Tibial artery (tissue), 4 donors: ENCODE measurements around the gene TUBB4A.
"Not testable (repeated sequence)": the region's sequence is repeated elsewhere in the genome, so short reads cannot be mapped to it uniquely, and the experiment has no call there.

Experiments used
- DNase-seq, 2 donors: peaks; one replicate each; pipeline ENCODE4 v3.0.0-alpha.2; 2019
- H3K27ac ChIP-seq, 2 donors: fragments of 200-600 bp; sonication (generic) in 1 of 2; 1 replicate in 1 of 2; 2 replicates in 1 of 2; pipeline ENCODE4 v1.5.1; 2018 to 2019; ENCODE audit warnings: mild to moderate bottlenecking in 1 of 2
- H3K27me3 ChIP-seq, 2 donors: fragments of 200-600 bp; sonication (generic) in 1 of 2; one replicate each; pipeline versions ENCODE4 v1.5.1 to v1.6.0; 2016 to 2019
- H3K36me3 ChIP-seq, 3 donors: fragments of 200-600 bp; sonication (generic) in 2 of 3; one replicate each; pipeline ENCODE4 v1.5.1; 2016 to 2019; ENCODE audit warnings: mild to moderate bottlenecking in 2 of 3
- H3K4me1 ChIP-seq, 4 donors: fragments of 200-600 bp; sonication (generic) in 2 of 4; 1 replicate in 3 of 4; 2 replicates in 1 of 4; pipeline ENCODE4 v1.5.1; 2016 to 2019
- H3K4me3 ChIP-seq, 2 donors: fragments of 200-600 bp; sonication (generic) in 1 of 2; 1 replicate in 1 of 2; 2 replicates in 1 of 2; pipeline ENCODE4 v1.5.1; 2018 to 2019; ENCODE audit warnings: mild to moderate bottlenecking in 2 of 2
- H3K9me3 ChIP-seq, 3 donors: fragments of 200-600 bp; sonication (generic) in 1 of 3; one replicate each; pipeline ENCODE4 v1.5.1; 2016 to 2019
- intact Hi-C: fragments of 100-400 bp; cut with DNase I; formaldehyde crosslinking; loops from one replicate; pipeline ENCODE4 v1.15.0; 2023; ENCODE audit warnings: low total_unique reads
- TF ChIP-seq, protein P1 (sequence below), 2 experiments: fragments of 200-600 bp in 1 of 2; fragments of 450-650 bp in 1 of 2; IDR thresholded peaks; one replicate each; pipeline ENCODE4 v1.5.1; 2017 to 2019; ENCODE audit warnings: antibody characterized with exemption in 2 of 2, mild to moderate bottlenecking in 1 of 2, moderate library complexity in 1 of 2

The TUBB4A gene

DNA sequence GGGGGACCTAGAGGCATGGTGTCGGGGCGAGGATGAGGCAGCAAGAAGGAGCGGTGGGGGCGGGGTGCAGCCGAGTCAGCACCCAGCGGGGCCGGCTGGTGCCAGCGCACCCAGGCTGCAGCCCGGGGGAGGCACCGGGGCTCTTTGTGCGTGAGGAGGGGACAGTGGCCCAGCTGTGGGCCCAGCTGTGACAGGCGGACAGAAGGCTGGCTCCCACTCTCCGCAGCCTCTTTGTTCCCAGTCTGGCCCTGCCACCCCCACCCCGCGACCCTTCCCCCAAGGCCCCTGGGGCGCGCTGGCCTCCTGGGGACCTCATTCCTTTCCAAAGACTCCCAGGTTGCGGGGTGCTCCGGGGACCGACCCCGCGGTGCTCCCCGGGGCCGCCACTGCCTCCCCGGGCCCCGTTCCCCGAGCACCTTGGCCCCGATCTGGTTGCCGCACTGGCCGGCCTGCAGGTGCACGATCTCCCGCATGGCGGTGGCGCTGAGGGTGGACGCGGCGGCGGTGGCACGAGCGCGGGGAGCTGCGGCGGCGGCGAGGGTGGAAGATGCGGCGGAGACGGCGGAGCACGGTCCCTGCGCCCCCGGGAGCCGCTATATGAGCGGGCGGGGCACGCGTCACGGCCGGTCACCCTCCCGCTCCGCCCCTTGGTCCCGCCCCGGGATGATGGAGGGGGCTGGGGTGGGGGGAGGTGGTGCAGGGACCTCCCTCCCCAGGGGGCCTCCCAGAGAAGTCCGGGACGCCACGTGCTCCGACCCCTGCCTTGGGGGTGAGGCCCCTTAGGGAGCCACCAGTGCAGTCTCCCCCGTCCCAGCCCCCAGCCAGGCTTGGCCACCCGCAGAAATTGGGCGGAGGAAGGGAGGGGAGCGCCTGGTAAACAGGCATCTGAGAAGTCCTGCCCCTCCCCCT is at the start of gene TUBB4A:
TSS of gene TUBB4A (minus strand) at position 570 of the 909 bp plus-strand sequence. CDS start at position 473, 97 bp downstream.
- H3K27ac ChIP-seq = no peak within 1 kb of the TSS
- no peaks in the 10 kb centered on the region for H3K36me3 ChIP-seq
- H3K9me3 ChIP-seq = no peaks in the 10 kb centered on the region
- H3K4me3 ChIP-seq = peak within 1 kb of the TSS; percentile 19 to 30
- no peak for DNase-seq
- intact Hi-C loops = no loop called here
- H3K27me3 ChIP-seq = peaks cover 0 to 57% of the 10 kb centered on the region in 2 donors
- H3K4me1 ChIP-seq = peaks cover 0 to 14% (median 9%) of the 10 kb centered on the region in 4 donors
- TF ChIP-seq, protein P1, sequence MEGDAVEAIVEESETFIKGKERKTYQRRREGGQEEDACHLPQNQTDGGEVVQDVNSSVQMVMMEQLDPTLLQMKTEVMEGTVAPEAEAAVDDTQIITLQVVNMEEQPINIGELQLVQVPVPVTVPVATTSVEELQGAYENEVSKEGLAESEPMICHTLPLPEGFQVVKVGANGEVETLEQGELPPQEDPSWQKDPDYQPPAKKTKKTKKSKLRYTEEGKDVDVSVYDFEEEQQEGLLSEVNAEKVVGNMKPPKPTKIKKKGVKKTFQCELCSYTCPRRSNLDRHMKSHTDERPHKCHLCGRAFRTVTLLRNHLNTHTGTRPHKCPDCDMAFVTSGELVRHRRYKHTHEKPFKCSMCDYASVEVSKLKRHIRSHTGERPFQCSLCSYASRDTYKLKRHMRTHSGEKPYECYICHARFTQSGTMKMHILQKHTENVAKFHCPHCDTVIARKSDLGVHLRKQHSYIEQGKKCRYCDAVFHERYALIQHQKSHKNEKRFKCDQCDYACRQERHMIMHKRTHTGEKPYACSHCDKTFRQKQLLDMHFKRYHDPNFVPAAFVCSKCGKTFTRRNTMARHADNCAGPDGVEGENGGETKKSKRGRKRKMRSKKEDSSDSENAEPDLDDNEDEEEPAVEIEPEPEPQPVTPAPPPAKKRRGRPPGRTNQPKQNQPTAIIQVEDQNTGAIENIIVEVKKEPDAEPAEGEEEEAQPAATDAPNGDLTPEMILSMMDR (IDR thresholded peaks at IDR 0.05) = no peak

GRCh38 chr19:6551091-6551490 is 49.0 kb upstream of the TUBB4A start:
- no peak for DNase-seq
- intact Hi-C loops = no loop called here
- Histone ChIP-seq H3K36me3 (no peaks in the 10 kb centered on the region), H3K4me1 (no peaks in the 10 kb centered on the region), H3K27ac (no peak overlapping the region), H3K9me3 (no peaks in the 10 kb centered on the region), H3K4me3 (no peak overlapping the region), H3K27me3 (peaks cover 0 to 10% of the 10 kb centered on the region in 2 donors)
- TF ChIP-seq, protein P1 (IDR thresholded peaks at IDR 0.05) = no peak

DNA sequence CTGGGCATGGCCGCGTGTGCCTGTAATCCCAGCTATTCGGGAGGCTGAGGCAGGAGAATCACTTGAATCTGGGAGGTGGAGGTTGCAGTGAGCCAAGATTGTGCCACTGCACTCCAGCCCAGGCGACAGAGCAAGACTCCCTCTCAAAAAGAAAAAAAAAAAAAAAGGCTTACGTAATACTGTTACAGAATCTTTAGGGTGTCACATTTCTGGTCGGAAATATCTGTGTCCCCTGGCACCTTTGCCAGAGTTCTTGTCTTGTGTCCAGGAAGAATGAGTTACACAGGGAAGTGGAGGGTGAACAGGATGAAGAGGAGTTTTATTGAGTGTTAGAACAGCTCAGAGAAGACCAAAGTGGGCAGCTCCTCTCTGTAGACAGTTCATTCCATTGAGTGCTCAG is 48.6 kb upstream of the TUBB4A start:
- H3K27ac ChIP-seq, intact Hi-C loops, DNase-seq, H3K9me3 ChIP-seq, H3K36me3 ChIP-seq, H3K4me1 ChIP-seq, H3K4me3 ChIP-seq, H3K27me3 ChIP-seq: not testable (repeated sequence)

DNA sequence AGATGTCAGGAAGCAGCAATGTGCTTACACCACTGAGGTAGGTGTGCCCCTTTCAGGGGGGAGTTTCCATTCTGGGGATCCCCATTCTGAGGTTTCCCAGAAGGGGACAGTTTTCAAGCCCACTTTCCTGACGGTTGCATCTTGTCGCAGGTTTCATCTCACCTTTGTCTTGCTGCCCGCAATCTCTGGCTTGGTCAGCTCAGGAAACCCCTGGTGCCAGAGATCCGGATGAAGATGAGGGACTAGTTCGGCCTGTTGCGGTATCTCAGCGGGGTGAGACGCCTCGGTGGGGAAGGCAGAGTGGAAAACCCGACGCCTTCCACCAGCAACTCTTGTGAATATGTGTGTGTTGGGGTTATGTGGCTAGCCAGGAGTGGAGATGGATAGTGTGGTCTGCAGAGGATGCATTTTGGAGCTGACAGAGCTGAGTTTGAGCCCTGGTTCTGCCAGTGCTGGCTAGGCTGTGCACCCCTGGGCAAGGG is 41.8 kb upstream of the TUBB4A start:
- H3K4me3 ChIP-seq = no peak overlapping the region
- TF ChIP-seq, protein P1 (IDR thresholded peaks at IDR 0.05) = no peak
- no peaks in the 10 kb centered on the region for H3K36me3 ChIP-seq
- H3K27ac ChIP-seq = no peak overlapping the region
- H3K27me3 ChIP-seq = peaks cover 0 to 17% of the 10 kb centered on the region in 2 donors
- intact Hi-C loops = no loop called here
- DNase-seq = no peak
- no peaks in the 10 kb centered on the region for H3K9me3 ChIP-seq
- no peaks in the 10 kb centered on the region for H3K4me1 ChIP-seq

- DNase-seq = no peak
- intact Hi-C loops = no loop called here
Observed at GRCh38 chr19:6540918-6541689, 39.0 kb upstream of the TUBB4A start.

More at GRCh38 chr19:6540918-6541689, 39.0 kb upstream of the TUBB4A start:
- H3K4me1 ChIP-seq = no peaks in the 10 kb centered on the region
- TF ChIP-seq, protein P1 (IDR thresholded peaks at IDR 0.05) = no peak
- no peaks in the 10 kb centered on the region for H3K9me3 ChIP-seq
- H3K27ac ChIP-seq = no peak overlapping the region
- H3K27me3 ChIP-seq = peaks cover 0 to 20% of the 10 kb centered on the region in 2 donors
- no peaks in the 10 kb centered on the region for H3K36me3 ChIP-seq
- no peak overlapping the region for H3K4me3 ChIP-seq
